ENCODE measurements around the gene HLA-F. TPM values are rescaled to one million over a fixed set of nuclear protein-coding genes. Genes with fewer than 3 reads are reported as not detected.

The HLA-F gene
- total RNA-seq, 4 donors from 2014 or later, result 8.7 to 56.1 (median 31.0) TPM

- Histone ChIP-seq H3K9me3 (no peaks in the 10 kb centered on the region), H3K4me3 (no peak overlapping the region), H3K36me3 (no peaks in the 10 kb centered on the region), H3K27ac (no peak overlapping the region), H3K27me3 (peaks cover 0 to 13% (median 0%) of the 10 kb centered on the region in 4 donors), H3K4me1 (no peaks in the 10 kb centered on the region)
- TF ChIP-seq POLR2A (IDR thresholded peaks at IDR 0.05) (no peak), CTCF (IDR thresholded peaks at IDR 0.05) (no peak)
- intact Hi-C loops (cut with DNase I), result no loop called here
- no peak for DNase-seq
- 51 to 71% methylated on average over 9 to 13 of the region's 13 CpGs for WGBS, 2 donors
Observed at GRCh38 chr6:29679962-29680361, 43.3 kb upstream of the HLA-F start.

GRCh38 chr6:29680416-29680815 lies 42.8 kb upstream of the HLA-F start:
- no peaks in the 10 kb centered on the region for H3K9me3 ChIP-seq
- H3K36me3 ChIP-seq, result no peaks in the 10 kb centered on the region
- H3K4me1 ChIP-seq, result no peaks in the 10 kb centered on the region
- WGBS, 2 donors, result 80 to 83% methylated on average over 12 to 13 of the region's 24 CpGs
- peaks cover 0 to 13% (median 0%) of the 10 kb centered on the region in 4 donors for H3K27me3 ChIP-seq
- DNase-seq, result no peak
- peak overlapping the region in 1 of 4 donors; percentile 50 for H3K4me3 ChIP-seq
- TF ChIP-seq CTCF (IDR thresholded peaks at IDR 0.05), result no peak
- no peak for TF ChIP-seq POLR2A (IDR thresholded peaks at IDR 0.05)
- intact Hi-C loops (cut with DNase I), result no loop called here
- no peak overlapping the region for H3K27ac ChIP-seq

- TF ChIP-seq CTCF (IDR thresholded peaks at IDR 0.05) (no peak), POLR2A (IDR thresholded peaks at IDR 0.05) (no peak)
- no peaks in the 10 kb centered on the region for H3K9me3 ChIP-seq
- H3K27ac ChIP-seq, result no peak within 1 kb of the TSS
- peaks cover 0 to 13% (median 0%) of the 10 kb centered on the region in 4 donors for H3K27me3 ChIP-seq
- H3K4me3 ChIP-seq, result peak within 1 kb of the TSS in 1 of 4 donors; percentile 50
- no peaks in the 10 kb centered on the region for H3K36me3 ChIP-seq
- H3K4me1 ChIP-seq, result no peaks in the 10 kb centered on the region
- intact Hi-C loops (cut with DNase I), result no loop called here
- 33 to 83% methylated on average over 1 to 11 of the region's 31 CpGs for WGBS, 2 donors
- no peak for DNase-seq
Observed at GRCh38 chr6:29680904-29681303, 42.3 kb upstream of the HLA-F start, which contains the start of gene ZFP57. TSS of gene ZFP57 (minus strand) at chr6:29681152. CDS start at chr6:29677003, 4,149 bp downstream.

- Histone ChIP-seq H3K9me3 (no peaks in the 10 kb centered on the region), H3K4me3 (no peak overlapping the region), H3K27ac (no peak overlapping the region), H3K36me3 (no peaks in the 10 kb centered on the region), H3K27me3 (peaks cover 0 to 13% (median 0%) of the 10 kb centered on the region in 4 donors), H3K4me1 (no peaks in the 10 kb centered on the region)
- intact Hi-C loops (cut with DNase I), result no loop called here
- TF ChIP-seq POLR2A (IDR thresholded peaks at IDR 0.05) (no peak), CTCF (IDR thresholded peaks at IDR 0.05) (no peak)
- WGBS, 2 donors, result 90 to 91% methylated on average over 8 of the region's 8 CpGs
- no peak for DNase-seq
Observed at GRCh38 chr6:29681811-29682210, 41.4 kb upstream of the HLA-F start.

GRCh38 chr6:29685718-29686326 lies 37.4 kb upstream of the HLA-F start:
- Histone ChIP-seq H3K4me3 (no peak overlapping the region), H3K9me3 (no peaks in the 10 kb centered on the region), H3K27ac (no peak overlapping the region), H3K4me1 (no peaks in the 10 kb centered on the region), H3K36me3 (no peaks in the 10 kb centered on the region), H3K27me3 (peaks cover 0 to 3% (median 0%) of the 10 kb centered on the region in 4 donors)
- DNase-seq, result no peak
- intact Hi-C loops (cut with DNase I), result no loop called here
- WGBS, 2 donors, result 77 to 82% methylated on average over 7 to 8 of the region's 15 CpGs
- TF ChIP-seq CTCF (IDR thresholded peaks at IDR 0.05) (no peak), POLR2A (IDR thresholded peaks at IDR 0.05) (no peak)

Measured in esophagus squamous epithelium (tissue), 5 donors.